ENCODE results near the gene LPCAT1. TPM values are rescaled to one million over a fixed set of nuclear protein-coding genes. Genes with fewer than 3 reads are reported as not detected.
A peak's percentile ranks its signal among the peaks of the same experiment; 100 is the strongest.

LPCAT1 gene
- total RNA-seq, 1 donor from 2014 or later, result 108 TPM

- TF ChIP-seq EZH2phosphoT487 (IDR thresholded peaks at IDR 0.05) (no peak), CTCF (IDR thresholded peaks at IDR 0.05) (peak; percentile 30)
- H3K4me1 ChIP-seq, result peaks cover 6% of the 10 kb centered on the region
- Mint-ChIP-seq H3K27me3 (ENCODE audit: insufficient read depth, low read depth) (peaks cover 2% of the 10 kb centered on the region), H3K36me3 (peaks cover 4% of the 10 kb centered on the region), H3K9me3 (no peaks in the 10 kb centered on the region), H3K4me1 (peaks cover 21% of the 10 kb centered on the region), H3K27ac (no peak overlapping the region), H3K4me3 (no peak overlapping the region)
- H3K36me3 ChIP-seq, result no peaks in the 10 kb centered on the region
- no peak overlapping the region for H3K4me3 ChIP-seq
- no peaks in the 10 kb centered on the region for H3F3A ChIP-seq (ENCODE audit: low read depth)
- no peaks in the 10 kb centered on the region for H3K9me3 ChIP-seq (ENCODE audit: low read depth)
- H3K27ac ChIP-seq, result no peak overlapping the region
- H2AFZ ChIP-seq (replicated peaks), result no peak overlapping the region
- H3K79me2 ChIP-seq (ENCODE audit: low read depth), result peaks cover 84% of the 10 kb centered on the region
- H3K27me3 ChIP-seq, result no peaks in the 10 kb centered on the region
- H3K9ac ChIP-seq, result no peak overlapping the region
- H3K4me2 ChIP-seq, result no peak overlapping the region
- no peak for DNase-seq (ENCODE audit: low spot score)
- H4K20me1 ChIP-seq (ENCODE audit: low read depth), result peaks cover 77% of the 10 kb centered on the region
Measured at GRCh38 chr5:1504069-1504595, 19.6 kb downstream of the LPCAT1 start.

GRCh38 chr5:1503241-1504068 is 20.3 kb downstream of the LPCAT1 start:
- no peaks in the 10 kb centered on the region for H3K27me3 ChIP-seq
- TF ChIP-seq EZH2phosphoT487 (IDR thresholded peaks at IDR 0.05) (no peak), CTCF (IDR thresholded peaks at IDR 0.05) (no peak), EZH2 (IDR thresholded peaks at IDR 0.05) (no peak)
- H4K20me1 ChIP-seq (ENCODE audit: low read depth), result peaks cover 81% of the 10 kb centered on the region
- no peak overlapping the region for H3K27ac ChIP-seq
- H3K4me1 Mint-ChIP-seq, result peaks cover 21% of the 10 kb centered on the region
- peaks cover 6% of the 10 kb centered on the region for H3K4me1 ChIP-seq
- no peak for DNase-seq (ENCODE audit: low spot score)
- no peaks in the 10 kb centered on the region for H3K36me3 ChIP-seq
- H3K9me3 Mint-ChIP-seq, result no peaks in the 10 kb centered on the region
- no peaks in the 10 kb centered on the region for H3F3A ChIP-seq (ENCODE audit: low read depth)
- no peaks in the 10 kb centered on the region for H3K9me3 ChIP-seq (ENCODE audit: low read depth)
- no peak overlapping the region for H3K27ac Mint-ChIP-seq
- no peak overlapping the region for H2AFZ ChIP-seq (replicated peaks)
- no peak overlapping the region for H3K4me3 ChIP-seq
- peaks cover 77% of the 10 kb centered on the region for H3K79me2 ChIP-seq (ENCODE audit: low read depth)
- no peak overlapping the region for H3K4me2 ChIP-seq
- peaks cover 2% of the 10 kb centered on the region for H3K27me3 Mint-ChIP-seq (ENCODE audit: insufficient read depth, low read depth)
- peaks cover 4% of the 10 kb centered on the region for H3K36me3 Mint-ChIP-seq
- H3K4me3 Mint-ChIP-seq, result no peak overlapping the region
- H3K9ac ChIP-seq, result no peak overlapping the region

- Histone ChIP-seq H3K36me3 (no peaks in the 10 kb centered on the region), H3K79me2 (ENCODE audit: low read depth) (peaks cover 69% of the 10 kb centered on the region), H4K20me1 (ENCODE audit: low read depth) (peaks cover 75% of the 10 kb centered on the region), H3K27ac (no peak overlapping the region), H3K4me1 (peaks cover 6% of the 10 kb centered on the region), H3K4me3 (no peak overlapping the region), H3K27me3 (no peaks in the 10 kb centered on the region), H3F3A (ENCODE audit: low read depth) (no peaks in the 10 kb centered on the region), H3K9me3 (ENCODE audit: low read depth) (no peaks in the 10 kb centered on the region), H3K4me2 (no peak overlapping the region), H2AFZ (replicated peaks) (no peak overlapping the region), H3K9ac (no peak overlapping the region)
- Mint-ChIP-seq H3K4me1 (peaks cover 19% of the 10 kb centered on the region), H3K27me3 (ENCODE audit: insufficient read depth, low read depth) (peaks cover 4% of the 10 kb centered on the region), H3K27ac (no peak overlapping the region), H3K36me3 (peaks cover 4% of the 10 kb centered on the region), H3K9me3 (no peaks in the 10 kb centered on the region), H3K4me3 (no peak overlapping the region)
- TF ChIP-seq CTCF (IDR thresholded peaks at IDR 0.05) (no peak), EZH2 (IDR thresholded peaks at IDR 0.05) (no peak)
- no peak for DNase-seq (ENCODE audit: low spot score)
Measured at GRCh38 chr5:1502737-1503120, 21.0 kb downstream of the LPCAT1 start.

Data from neural progenitor cell (in vitro differentiated cells).